GM12892 (cell line): ENCODE results near the gene ADAMTS3.

Experiments used
- POLR2A ChIP-seq: IDR thresholded peaks from 2 replicates; pipeline ENCODE4 v1.6.1; 2011; ENCODE audit warnings: low read depth, low read length, control low read depth
- POLR2AphosphoS5 ChIP-seq: IDR thresholded peaks from 2 replicates; pipeline ENCODE4 v1.6.1; 2011; ENCODE audit warnings: low read depth, low read length, control low read depth

DNA sequence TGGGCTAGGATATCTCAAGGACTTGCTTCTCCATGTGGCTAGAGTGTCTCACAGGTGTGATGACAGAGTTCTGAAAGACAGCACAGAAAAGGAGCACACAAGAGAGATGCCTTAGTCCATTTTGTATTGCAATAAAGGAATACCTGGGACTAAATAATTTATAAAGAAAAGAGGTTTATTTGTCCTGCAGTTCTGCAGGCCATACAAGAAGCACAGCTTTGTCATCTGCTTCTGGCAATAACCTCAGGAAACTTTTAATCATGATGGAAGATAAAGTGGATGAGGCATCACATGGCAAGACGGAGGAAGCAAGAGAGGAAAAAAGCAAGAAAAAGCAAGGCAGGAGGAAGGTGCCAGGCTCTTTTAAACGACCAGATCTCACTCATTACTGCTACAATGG, 126.9 kb downstream of the ADAMTS3 start:
- TF ChIP-seq POLR2AphosphoS5 (no peak), POLR2A (no peak)
